HCT116 (cell line): ENCODE measurements around the gene HERC2.

Source experiments
- CEBPB ChIP-seq: IDR thresholded peaks from 2 replicates; pipeline ENCODE4 v1.6.1; 2012; ENCODE audit warnings: low read depth
- MAX ChIP-seq: IDR thresholded peaks from 2 replicates; pipeline ENCODE4 v1.6.1; 2012
- POLR2A ChIP-seq: IDR thresholded peaks from 2 replicates; pipeline ENCODE4 v1.7.0; 2011; ENCODE audit warnings: borderline replicate concordance; ENCODE audit not compliant: insufficient read depth, insufficient read length; ENCODE audit errors: extremely low read depth
- SRF ChIP-seq: IDR thresholded peaks from 2 replicates; pipeline ENCODE4 v1.6.1; 2012; ENCODE audit warnings: low read depth
- TCF7L2 ChIP-seq: IDR thresholded peaks from 2 replicates; pipeline ENCODE4 v1.7.0; 2011; ENCODE audit warnings: borderline replicate concordance, inconsistent platforms; ENCODE audit not compliant: insufficient read depth, insufficient read length; ENCODE audit errors: extremely low read depth

- no peak for TF ChIP-seq TCF7L2
- TF ChIP-seq MAX = no peak
- no peak for TF ChIP-seq SRF
- TF ChIP-seq CEBPB = no peak
- no peak for TF ChIP-seq POLR2A
These were observed 48.5 kb downstream of the HERC2 start for GRCh38 chr15:28273468-28273867.
